ENCODE measurements around the gene CRABP1. TPM values are rescaled to one million over a fixed set of nuclear protein-coding genes. Genes with fewer than 3 reads are reported as not detected.

Gene CRABP1
- total RNA-seq, 4 donors from 2014 or later = not detected

GRCh38 chr15:78359041-78359808 lies 19.1 kb downstream of the CRABP1 start:
- intact Hi-C loops (cut with DNase I) = no loop called here
- DNase-seq = no peak
- Histone ChIP-seq H3K4me3 (no peak overlapping the region), H3K9me3 (no peaks in the 10 kb centered on the region), H3K27me3 (peaks cover 0 to 56% (median 0%) of the 10 kb centered on the region in 4 donors), H3K36me3 (no peaks in the 10 kb centered on the region), H3K4me1 (no peaks in the 10 kb centered on the region), H3K27ac (no peak overlapping the region)
- WGBS, 2 donors = 54 to 58% methylated on average over 3 of the region's 3 CpGs
- TF ChIP-seq POLR2A (IDR thresholded peaks at IDR 0.05) (no peak), CTCF (IDR thresholded peaks at IDR 0.05) (no peak)

- 61% methylated on average over 5 of the region's 6 CpGs for WGBS, 2 donors
- intact Hi-C loops (cut with DNase I) = no loop called here
Measured at GRCh38 chr15:78360367-78360801, 20.2 kb downstream of the CRABP1 start.

GRCh38 chr15:78360958-78361718 lies 21.0 kb downstream of the CRABP1 start:
- intact Hi-C loops (cut with DNase I) = no loop called here
- no peak overlapping the region for H3K4me3 ChIP-seq
- peaks cover 0 to 61% (median 0%) of the 10 kb centered on the region in 4 donors for H3K27me3 ChIP-seq
- 68 to 81% methylated on average over 7 to 8 of the region's 8 CpGs for WGBS, 2 donors
- H3K9me3 ChIP-seq = no peaks in the 10 kb centered on the region
- TF ChIP-seq CTCF (IDR thresholded peaks at IDR 0.05) (no peak), POLR2A (IDR thresholded peaks at IDR 0.05) (no peak)
- H3K4me1 ChIP-seq = peaks cover 0 to 3% (median 0%) of the 10 kb centered on the region in 3 donors
- no peak for DNase-seq
- no peak overlapping the region for H3K27ac ChIP-seq
- H3K36me3 ChIP-seq = no peaks in the 10 kb centered on the region

More at GRCh38 chr15:78360367-78360801, 20.2 kb downstream of the CRABP1 start:
- Histone ChIP-seq H3K27me3 (peaks cover 0 to 56% (median 0%) of the 10 kb centered on the region in 4 donors), H3K4me1 (no peaks in the 10 kb centered on the region), H3K27ac (no peak overlapping the region), H3K9me3 (no peaks in the 10 kb centered on the region), H3K36me3 (no peaks in the 10 kb centered on the region), H3K4me3 (no peak overlapping the region)
- no peak for DNase-seq
- TF ChIP-seq POLR2A (IDR thresholded peaks at IDR 0.05) (no peak), CTCF (IDR thresholded peaks at IDR 0.05) (no peak)

- Histone ChIP-seq H3K4me3 (no peak overlapping the region), H3K9me3 (no peaks in the 10 kb centered on the region), H3K4me1 (peaks cover 0 to 3% (median 0%) of the 10 kb centered on the region in 3 donors), H3K27ac (no peak overlapping the region), H3K27me3 (peaks cover 0 to 56% (median 0%) of the 10 kb centered on the region in 4 donors), H3K36me3 (no peaks in the 10 kb centered on the region)
- TF ChIP-seq CTCF (IDR thresholded peaks at IDR 0.05) (no peak), POLR2A (IDR thresholded peaks at IDR 0.05) (no peak)
- 70 to 71% methylated on average over 1 to 2 of the region's 6 CpGs for WGBS, 2 donors
- DNase-seq = no peak
- intact Hi-C loops (cut with DNase I) = no loop called here
Measured at GRCh38 chr15:78361771-78362506, 21.8 kb downstream of the CRABP1 start.
